B cell (primary cell): ENCODE data around the gene AMIGO1.

Experiments used
- CTCF ChIP-seq: fragments of 200-600 bp; IDR thresholded peaks from one replicate; pipeline ENCODE4 v1.8.0; 2022; ENCODE audit warnings: antibody characterized with exemption, mild to moderate bottlenecking
- EZH2 ChIP-seq: IDR thresholded peaks from 2 replicates; pipeline ENCODE4 v1.6.1; 2012; ENCODE audit warnings: borderline replicate concordance, low read depth, mild to moderate bottlenecking, moderate library complexity, low read length; ENCODE audit not compliant: insufficient read depth, poor library complexity, severe bottlenecking

DNA sequence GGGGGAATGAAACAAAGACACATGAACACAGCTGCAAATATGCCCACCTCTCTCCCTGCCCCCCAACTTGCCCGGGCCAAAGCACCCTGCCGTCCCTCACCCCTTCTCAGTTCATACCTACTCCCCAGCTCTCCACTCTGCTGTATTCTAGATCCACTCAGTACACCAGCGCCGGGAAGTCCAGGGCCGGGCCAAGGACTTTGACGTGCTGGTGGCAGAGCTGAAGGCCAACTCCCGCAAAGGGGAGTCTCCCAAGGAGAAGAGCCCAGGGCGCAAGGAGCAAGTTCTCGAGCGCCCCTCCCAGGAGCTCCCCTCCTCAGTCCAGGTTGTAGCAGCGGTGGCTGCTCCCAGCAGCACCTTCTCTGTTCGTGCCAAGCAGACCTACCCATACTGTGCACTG, 20.8 kb downstream of the AMIGO1 start:
- no peak for TF ChIP-seq CTCF
- TF ChIP-seq EZH2: no peak
